K562 (cell line): ENCODE measurements around the gene CD68. TPM values are rescaled to one million over a fixed set of nuclear protein-coding genes. Genes with fewer than 3 reads are reported as not detected.

ENCODE experiments used
- CBFB ChIP-seq: sonication (generic); formaldehyde crosslinking; IDR thresholded peaks from 2 replicates; pipeline ENCODE4 v1.4.0; 2020; ENCODE audit warnings: mild to moderate bottlenecking, missing genetic modification reagents
- CREM ChIP-seq: IDR thresholded peaks from 2 replicates; pipeline ENCODE4 v1.6.1; 2014; ENCODE audit warnings: antibody characterized with exemption, low read depth
- CTBP1 ChIP-seq: fragments of 450-650 bp; IDR thresholded peaks from 2 replicates; pipeline ENCODE4 v1.6.1; 2016; ENCODE audit warnings: borderline replicate concordance
- DEAF1 ChIP-seq: fragments of 450-650 bp; formaldehyde crosslinking; IDR thresholded peaks from 2 replicates; pipeline ENCODE4 v1.4.0; 2020; ENCODE audit warnings: mild to moderate bottlenecking, moderate library complexity
- GTF2E2 ChIP-seq: fragments of 200-800 bp; sonication (Bioruptor generic); IDR thresholded peaks from 2 replicates; pipeline ENCODE4 v1.6.1; 2016; ENCODE audit warnings: missing genetic modification characterization, missing compliant biosample characterization
- KDM1A ChIP-seq, 2 experiments: fragments of 450-650 bp; IDR thresholded peaks; 2 replicates each; pipeline ENCODE4 v1.6.1; 2016; ENCODE audit warnings: mild to moderate bottlenecking in 2 of 2
- MLLT1 ChIP-seq, 2 experiments: fragments of 450-650 bp; IDR thresholded peaks; 2 replicates each; pipeline ENCODE4 v1.6.1; 2016
- NFIC ChIP-seq: fragments of 450-650 bp; IDR thresholded peaks from 2 replicates; pipeline ENCODE4 v1.6.1; 2017; ENCODE audit warnings: mild to moderate bottlenecking, inconsistent platforms
- NKRF ChIP-seq: fragments of 450-650 bp; IDR thresholded peaks from 2 replicates; pipeline ENCODE4 v1.6.1; 2016; ENCODE audit warnings: borderline replicate concordance
- TFAP4 ChIP-seq: sonication (generic); formaldehyde crosslinking; IDR thresholded peaks from 2 replicates; pipeline ENCODE4 v1.8.0; 2022; ENCODE audit warnings: missing genetic modification reagents, mild to moderate bottlenecking, moderate library complexity, borderline replicate concordance
- XRCC3 ChIP-seq: fragments of 450-650 bp; IDR thresholded peaks from 2 replicates; pipeline ENCODE4 v1.6.1; 2017; ENCODE audit warnings: mild to moderate bottlenecking, moderate library complexity
- polyA plus RNA-seq, 8 experiments: library from polyadenylated mRNA; depleted of rRNA in 4 of 8; stranded (reverse) in 5 of 8; unstranded in 3 of 8; fragments of >200 nt; fragmentation: Nextera tagmentation in 2 of 8; fragmentation: Illumina TruSeq in 1 of 8; extraction: Ambion mirVana in 2 of 8; extraction: Trizol in 1 of 8; gene quantifications; 2 replicates each; pipeline versions ENCODE4 v1.2.1 to v1.2.3, GENCODE V29; 2011 to 2014; ENCODE audit warnings: inconsistent platforms in 1 of 8, missing spikeins in 1 of 8
- total RNA-seq, 7 experiments: library from RNA; depleted of rRNA in 6 of 7; stranded (reverse); fragments of >200 nt in 6 of 7; fragmentation: Illumina TruSeq in 2 of 7; extraction: Trizol in 2 of 7; gene quantifications; 2 replicates each; pipeline versions ENCODE4 v1.2.1 to v1.2.3, GENCODE V29; 2011 to 2021; ENCODE audit warnings: low replicate concordance in 1 of 7
- TF ChIP-seq, protein P1 (sequence below), 2 experiments: fragments of 450-650 bp; formaldehyde crosslinking in 1 of 2; IDR thresholded peaks; 2 replicates each; pipeline versions ENCODE4 v1.4.0 to v1.6.1; 2014 to 2020; ENCODE audit warnings: mild to moderate bottlenecking in 2 of 2, borderline replicate concordance in 1 of 2, low read depth in 1 of 2

The CD68 gene
- total and polyA plus RNA-seq, 9 of the 15 experiments (the other 6 are each of a cell fraction or from before 2014, with no cell fraction given), result 28.2 to 89.8 (median 37.7) TPM

- TF ChIP-seq CREM (peak; percentile 40; the same call in 1 of the 2 replicates), NFIC (peak; percentile 69), KDM1A (IDR thresholded peaks at IDR 0.05) (no peak), CBFB (CRISPR knock-in tag) (no peak), MLLT1 (IDR thresholded peaks at IDR 0.05) (0 out of 4 replicates have a peak, but pooled peaks of 1 of the 2 experiments have one; percentile 41), XRCC3 (no peak), CTBP1 (peak; percentile 9; the same call in 1 of the 2 replicates), DEAF1 (CRISPR knock-in tag) (peak; percentile 68), TFAP4 (CRISPR knock-in tag) (peak; percentile 10; the same call in 1 of the 2 replicates), GTF2E2 (no peak; the same call in 1 of the 2 replicates), NKRF (peak; percentile 75; the same call in 1 of the 2 replicates)
- TF ChIP-seq, protein P1, sequence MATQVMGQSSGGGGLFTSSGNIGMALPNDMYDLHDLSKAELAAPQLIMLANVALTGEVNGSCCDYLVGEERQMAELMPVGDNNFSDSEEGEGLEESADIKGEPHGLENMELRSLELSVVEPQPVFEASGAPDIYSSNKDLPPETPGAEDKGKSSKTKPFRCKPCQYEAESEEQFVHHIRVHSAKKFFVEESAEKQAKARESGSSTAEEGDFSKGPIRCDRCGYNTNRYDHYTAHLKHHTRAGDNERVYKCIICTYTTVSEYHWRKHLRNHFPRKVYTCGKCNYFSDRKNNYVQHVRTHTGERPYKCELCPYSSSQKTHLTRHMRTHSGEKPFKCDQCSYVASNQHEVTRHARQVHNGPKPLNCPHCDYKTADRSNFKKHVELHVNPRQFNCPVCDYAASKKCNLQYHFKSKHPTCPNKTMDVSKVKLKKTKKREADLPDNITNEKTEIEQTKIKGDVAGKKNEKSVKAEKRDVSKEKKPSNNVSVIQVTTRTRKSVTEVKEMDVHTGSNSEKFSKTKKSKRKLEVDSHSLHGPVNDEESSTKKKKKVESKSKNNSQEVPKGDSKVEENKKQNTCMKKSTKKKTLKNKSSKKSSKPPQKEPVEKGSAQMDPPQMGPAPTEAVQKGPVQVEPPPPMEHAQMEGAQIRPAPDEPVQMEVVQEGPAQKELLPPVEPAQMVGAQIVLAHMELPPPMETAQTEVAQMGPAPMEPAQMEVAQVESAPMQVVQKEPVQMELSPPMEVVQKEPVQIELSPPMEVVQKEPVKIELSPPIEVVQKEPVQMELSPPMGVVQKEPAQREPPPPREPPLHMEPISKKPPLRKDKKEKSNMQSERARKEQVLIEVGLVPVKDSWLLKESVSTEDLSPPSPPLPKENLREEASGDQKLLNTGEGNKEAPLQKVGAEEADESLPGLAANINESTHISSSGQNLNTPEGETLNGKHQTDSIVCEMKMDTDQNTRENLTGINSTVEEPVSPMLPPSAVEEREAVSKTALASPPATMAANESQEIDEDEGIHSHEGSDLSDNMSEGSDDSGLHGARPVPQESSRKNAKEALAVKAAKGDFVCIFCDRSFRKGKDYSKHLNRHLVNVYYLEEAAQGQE (IDR thresholded peaks at IDR 0.05; ENCODE audit: borderline replicate concordance), result peak; percentile 59
- TF ChIP-seq, protein P1 (CRISPR knock-in tag; IDR thresholded peaks at IDR 0.05; ENCODE audit: low read depth), result no peak
Observed at GRCh38 chr17:7561028-7561575, 18.3 kb upstream of the CD68 start (continued).
